HG03045 (cell line): ENCODE measurements around the gene HDAC4.

ENCODE experiments used
- ATAC-seq: cut with Tn5 transposase; IDR thresholded peaks from one replicate; pipeline ENCODE4 v1.9.1; 2021; ENCODE audit warnings: mild to moderate bottlenecking, moderate library complexity; ENCODE audit not compliant: unreplicated experiment

The HDAC4 gene

GRCh38 chr2:239398521-239398921 is 2.3 kb downstream of the HDAC4 start:
- no peak for ATAC-seq

- no peak for ATAC-seq
Observed at GRCh38 chr2:239397931-239398471, 2.8 kb downstream of the HDAC4 start.

GRCh38 chr2:239396881-239397681 is 3.7 kb downstream of the HDAC4 start:
- ATAC-seq, result no peak

GRCh38 chr2:239395524-239395923 is 5.3 kb downstream of the HDAC4 start:
- ATAC-seq, result no peak

- no peak for ATAC-seq
Observed at GRCh38 chr2:239394978-239395377, 5.8 kb downstream of the HDAC4 start.

- ATAC-seq, result no peak
Observed at GRCh38 chr2:239394346-239394945, 6.4 kb downstream of the HDAC4 start.

- no peak for ATAC-seq
Observed at GRCh38 chr2:239393941-239394340, 6.9 kb downstream of the HDAC4 start.

- ATAC-seq, result no peak
Observed at GRCh38 chr2:239393388-239393940, 7.4 kb downstream of the HDAC4 start.

GRCh38 chr2:239392688-239393387 is 8.0 kb downstream of the HDAC4 start:
- no peak for ATAC-seq

- no peak for ATAC-seq
Observed at GRCh38 chr2:239392072-239392357, 8.8 kb downstream of the HDAC4 start.

GRCh38 chr2:239391286-239392071 is 9.3 kb downstream of the HDAC4 start:
- no peak for ATAC-seq

- ATAC-seq, result no peak
Observed at GRCh38 chr2:239390546-239391285, 10.1 kb downstream of the HDAC4 start.

- ATAC-seq, result no peak
Observed at GRCh38 chr2:239389414-239390329, 11.1 kb downstream of the HDAC4 start.

- no peak for ATAC-seq
Observed at GRCh38 chr2:239388236-239389151, 12.3 kb downstream of the HDAC4 start.

GRCh38 chr2:239387811-239388210 is 13.0 kb downstream of the HDAC4 start:
- ATAC-seq, result no peak

- no peak for ATAC-seq
Observed at GRCh38 chr2:239386872-239387445, 13.9 kb downstream of the HDAC4 start.

GRCh38 chr2:239386001-239386670 is 14.7 kb downstream of the HDAC4 start:
- ATAC-seq, result no peak
